MM.1S (cell line): Measurements from ENCODE around the gene CDX2.

Experiments used
- CTCF ChIP-seq: fragments of 300-600 bp; sonication (generic); IDR thresholded peaks from 2 replicates; pipeline ENCODE4 v1.5.1; 2016; ENCODE audit warnings: antibody characterized with exemption, low read length, mixed read lengths
- EZH2phosphoT487 ChIP-seq: fragments of 300-600 bp; sonication (generic); IDR thresholded peaks from 2 replicates; pipeline ENCODE4 v1.6.1; 2018; ENCODE audit warnings: antibody characterized with exemption, low read length

- TF ChIP-seq CTCF (no peak), EZH2phosphoT487 (no peak)
These were observed 43.8 kb upstream of the CDX2 start for GRCh38 chr13:28012896-28013295.
